ENCODE measurements around the gene PLEKHN1.

- TF ChIP-seq CTBP1 (IDR thresholded peaks at IDR 0.05; ENCODE audit: borderline replicate concordance) (no peak), SUZ12 (IDR thresholded peaks at IDR 0.05) (no peak), NFRKB (IDR thresholded peaks at IDR 0.05) (no peak), SP1 (IDR thresholded peaks at IDR 0.05) (no peak), LEF1 (IDR thresholded peaks at IDR 0.05; ENCODE audit: borderline replicate concordance) (no peak), PKNOX1 (IDR thresholded peaks at IDR 0.05) (no peak), FOXA1 (IDR thresholded peaks at IDR 0.05) (no peak), TARDBP (IDR thresholded peaks at IDR 0.05) (no peak), FOXM1 (IDR thresholded peaks at IDR 0.05; ENCODE audit: borderline replicate concordance) (no peak), L3MBTL2 (conservative IDR thresholded peaks at IDR 0.05) (no peak), ARNT (IDR thresholded peaks at IDR 0.05) (no peak), BHLHE40 (IDR thresholded peaks at IDR 0.05; ENCODE audit: borderline replicate concordance) (no peak)
These were observed 4.9 kb downstream of the PLEKHN1 start for GRCh38 chr1:970973-971730.

All from HEK293T (cell line).